OCI-LY3 (cell line): ENCODE measurements around the gene RNF25.

Source experiments
- H2AFZ ChIP-seq: fragments of 200-600, 300-600 bp; shearing (Covaris generic); 2 replicates; pipeline ENCODE4 v1.6.0; 2014; ENCODE audit warnings: antibody characterized with exemption, low read depth, low read length
- H3K27ac ChIP-seq: fragments of 200-600, 300-600 bp; sonication (generic); 2 replicates; pipeline ENCODE4 v1.5.1; 2014; ENCODE audit warnings: mild to moderate bottlenecking, low read length, moderate library complexity, mixed read lengths
- H3K27me3 ChIP-seq: fragments of 200-600, 300-600 bp; sonication (generic); 2 replicates; pipeline ENCODE4 v1.6.1; 2014; ENCODE audit warnings: low read depth, low read length, mixed read lengths
- H3K36me3 ChIP-seq: fragments of 200-600, 300-600 bp; sonication (generic); replicated peaks from 2 replicates; pipeline ENCODE3; 2014; ENCODE audit warnings: low read depth, low read length, mixed read lengths
- H3K4me1 ChIP-seq: fragments of 300-600, 200-600 bp; sonication (generic); 2 replicates; pipeline ENCODE4 v1.6.1; 2014; ENCODE audit warnings: low read length, mixed read lengths
- H3K4me2 ChIP-seq: fragments of 200-600, 300-600 bp; sonication (generic); 2 replicates; pipeline ENCODE4 v1.6.1; 2014; ENCODE audit warnings: low read length, mixed read lengths
- H3K4me3 ChIP-seq: fragments of 300-600, 200-600 bp; sonication (generic); 2 replicates; pipeline ENCODE4 v1.5.1; 2014; ENCODE audit warnings: antibody characterized with exemption, mild to moderate bottlenecking, low read length, moderate library complexity
- H3K79me2 ChIP-seq: fragments of 300-600, 200-600 bp; shearing (Covaris generic); 2 replicates; pipeline ENCODE4 v1.6.1; 2014; ENCODE audit warnings: mild to moderate bottlenecking, low read length, mixed read lengths
- H3K9ac ChIP-seq: fragments of 300-600, 200-600 bp; shearing (Covaris generic); 2 replicates; pipeline ENCODE4 v1.6.0; 2014; ENCODE audit warnings: mild to moderate bottlenecking, low read length, moderate library complexity
- H3K9me3 ChIP-seq: fragments of 200-600, 300-600 bp; shearing (Covaris generic); 2 replicates; pipeline ENCODE4 v1.6.1; 2014; ENCODE audit warnings: low read length, mixed read lengths; ENCODE audit not compliant: insufficient read depth
- H4K20me1 ChIP-seq: fragments of 200-600, 300-600 bp; sonication (generic); 2 replicates; pipeline ENCODE4 v1.6.1; 2016; ENCODE audit warnings: low read length, mixed read lengths; ENCODE audit not compliant: insufficient read depth
- EZH2phosphoT487 ChIP-seq: fragments of 200-600 bp; shearing (Covaris generic); IDR thresholded peaks from 2 replicates; pipeline ENCODE4 v1.6.1; 2018; ENCODE audit warnings: antibody characterized with exemption, mixed run types, low read depth
- TF ChIP-seq, protein P1 (sequence below): fragments of 200-600, 300-600 bp; sonication (generic); IDR thresholded peaks from 2 replicates; pipeline ENCODE4 v1.5.1; 2014; ENCODE audit warnings: antibody characterized with exemption, low read length, low read depth

RNF25 gene

DNA sequence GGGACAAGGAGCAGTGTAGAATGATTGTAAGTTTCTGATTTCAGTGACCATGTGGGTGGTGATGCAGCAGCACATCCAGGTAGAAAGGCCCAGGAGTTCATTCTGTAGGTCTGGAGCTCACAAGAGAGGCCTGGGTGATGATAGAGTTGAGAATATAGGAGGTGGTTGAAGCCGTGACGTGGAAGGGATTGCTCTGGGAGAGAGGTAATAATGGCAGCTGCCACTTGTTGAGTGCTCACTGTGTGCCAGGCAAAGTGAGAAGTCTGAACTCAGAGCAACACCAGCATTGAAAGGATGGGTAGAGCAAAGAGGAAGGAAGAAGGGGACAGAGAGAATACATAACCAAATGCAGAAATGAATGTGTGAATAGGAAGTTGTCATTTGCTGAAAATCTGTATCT is 42.1 kb upstream of the RNF25 start:
- H3K27me3 ChIP-seq: no peaks in the 10 kb centered on the region
- H4K20me1 ChIP-seq: peaks cover 3% of the 10 kb centered on the region; the same call in 1 of the 2 replicates
- H3K4me2 ChIP-seq: 0 out of 2 replicates have a peak overlapping the region, but pooled peaks have one; percentile 5
- TF ChIP-seq, protein P1, sequence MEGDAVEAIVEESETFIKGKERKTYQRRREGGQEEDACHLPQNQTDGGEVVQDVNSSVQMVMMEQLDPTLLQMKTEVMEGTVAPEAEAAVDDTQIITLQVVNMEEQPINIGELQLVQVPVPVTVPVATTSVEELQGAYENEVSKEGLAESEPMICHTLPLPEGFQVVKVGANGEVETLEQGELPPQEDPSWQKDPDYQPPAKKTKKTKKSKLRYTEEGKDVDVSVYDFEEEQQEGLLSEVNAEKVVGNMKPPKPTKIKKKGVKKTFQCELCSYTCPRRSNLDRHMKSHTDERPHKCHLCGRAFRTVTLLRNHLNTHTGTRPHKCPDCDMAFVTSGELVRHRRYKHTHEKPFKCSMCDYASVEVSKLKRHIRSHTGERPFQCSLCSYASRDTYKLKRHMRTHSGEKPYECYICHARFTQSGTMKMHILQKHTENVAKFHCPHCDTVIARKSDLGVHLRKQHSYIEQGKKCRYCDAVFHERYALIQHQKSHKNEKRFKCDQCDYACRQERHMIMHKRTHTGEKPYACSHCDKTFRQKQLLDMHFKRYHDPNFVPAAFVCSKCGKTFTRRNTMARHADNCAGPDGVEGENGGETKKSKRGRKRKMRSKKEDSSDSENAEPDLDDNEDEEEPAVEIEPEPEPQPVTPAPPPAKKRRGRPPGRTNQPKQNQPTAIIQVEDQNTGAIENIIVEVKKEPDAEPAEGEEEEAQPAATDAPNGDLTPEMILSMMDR: no peak
- no peak for TF ChIP-seq EZH2phosphoT487
- peaks cover 44% of the 10 kb centered on the region for H3K79me2 ChIP-seq
- no peak overlapping the region for H3K4me3 ChIP-seq
- no peak overlapping the region for H3K9ac ChIP-seq
- no peaks in the 10 kb centered on the region for H3K9me3 ChIP-seq
- peaks cover 6% of the 10 kb centered on the region for H3K36me3 ChIP-seq
- H3K4me1 ChIP-seq: peaks cover 15% of the 10 kb centered on the region
- H2AFZ ChIP-seq: no peak overlapping the region
- H3K27ac ChIP-seq: no peak overlapping the region

DNA sequence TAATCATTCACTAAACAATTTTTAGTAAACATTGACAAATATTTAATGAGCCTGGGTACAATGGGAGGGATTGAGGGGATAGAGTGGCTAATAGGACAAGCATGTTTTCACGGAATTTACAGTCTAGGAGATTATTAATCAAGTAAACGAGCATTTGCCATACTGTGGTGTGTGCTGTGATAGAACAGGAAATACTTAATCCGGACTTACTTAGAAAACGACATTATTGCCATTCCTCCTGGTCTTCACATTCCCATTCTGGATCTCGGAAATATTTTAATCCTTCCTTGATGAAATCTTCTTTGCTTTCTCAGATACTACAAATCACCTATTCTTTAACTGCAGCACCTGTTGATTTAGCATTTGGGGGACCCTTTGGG is 39.7 kb upstream of the RNF25 start:
- Histone ChIP-seq H3K4me2 (peak overlapping the region; percentile 99), H3K4me3 (peak overlapping the region; percentile 99), H4K20me1 (peaks cover 3% of the 10 kb centered on the region; the same call in 1 of the 2 replicates), H2AFZ (peak overlapping the region; percentile 7; the same call in 1 of the 2 replicates), H3K4me1 (peaks cover 15% of the 10 kb centered on the region), H3K27ac (peak overlapping the region; percentile 39), H3K36me3 (peaks cover 6% of the 10 kb centered on the region), H3K79me2 (peaks cover 44% of the 10 kb centered on the region), H3K9ac (peak overlapping the region; percentile 90), H3K9me3 (no peaks in the 10 kb centered on the region), H3K27me3 (no peaks in the 10 kb centered on the region)
- TF ChIP-seq, protein P1: no peak
- no peak for TF ChIP-seq EZH2phosphoT487

DNA sequence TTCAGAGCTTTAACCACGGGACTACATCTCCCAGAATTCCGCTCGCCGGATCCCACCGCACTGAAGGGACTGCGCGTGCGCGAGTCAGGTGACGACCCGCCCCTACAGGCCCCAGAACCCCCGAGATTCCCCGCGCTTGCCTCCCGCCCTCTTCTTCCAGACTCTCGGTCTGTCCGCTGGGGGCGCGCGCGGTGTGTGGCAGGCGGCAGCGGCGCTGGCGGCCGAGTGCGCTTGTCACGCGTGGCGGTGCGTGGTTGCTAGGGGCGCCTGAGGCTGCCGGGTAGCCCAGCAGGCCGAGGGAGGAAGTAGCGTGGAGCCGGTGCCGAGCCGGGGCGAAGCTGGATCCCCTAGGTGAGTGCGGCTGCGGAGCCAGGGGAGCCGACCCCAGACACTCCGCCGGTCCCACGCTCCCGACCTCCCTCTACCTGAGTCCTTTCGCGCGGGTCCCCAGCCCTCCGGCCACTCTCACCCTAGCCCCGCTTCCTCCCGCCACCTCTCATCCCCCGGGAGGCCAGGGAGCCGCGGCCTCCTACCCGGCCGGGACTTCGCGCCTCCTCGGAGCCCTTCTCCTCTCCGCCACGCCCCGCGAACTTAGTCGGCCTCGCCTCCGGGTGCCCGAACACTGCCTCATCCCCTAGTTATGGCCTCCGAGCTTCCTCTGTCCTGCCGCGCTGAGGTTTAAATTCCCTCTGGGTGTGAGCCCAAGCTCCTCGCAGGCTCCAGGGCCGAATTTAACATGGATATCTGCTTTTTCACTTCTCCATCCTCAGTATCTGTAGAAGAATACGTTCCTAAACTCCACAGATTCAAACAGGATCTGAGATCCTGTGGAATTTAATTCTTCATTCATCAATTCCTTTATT is 39.1 kb upstream of the RNF25 start, which contains the start of gene TTLL4:
Gene TTLL4, plus strand, starts transcription at position 149 of the 863 bp plus-strand sequence. CDS start 26,842 bp downstream, outside the sequence.
- peaks cover 3% of the 10 kb centered on the region; the same call in 1 of the 2 replicates for H4K20me1 ChIP-seq
- H3K4me1 ChIP-seq: peaks cover 15% of the 10 kb centered on the region
- H3K9ac ChIP-seq: peak within 1 kb of the TSS; percentile 90
- H3K27me3 ChIP-seq: no peaks in the 10 kb centered on the region
- H3K4me2 ChIP-seq: peak within 1 kb of the TSS; percentile 99
- H3K9me3 ChIP-seq: no peaks in the 10 kb centered on the region
- peaks cover 2% of the 10 kb centered on the region for H3K36me3 ChIP-seq
- TF ChIP-seq, protein P1: peak; percentile 56
- no peak for TF ChIP-seq EZH2phosphoT487
- peak within 1 kb of the TSS; percentile 67 for H2AFZ ChIP-seq
- H3K79me2 ChIP-seq: peaks cover 44% of the 10 kb centered on the region
- H3K27ac ChIP-seq: peak within 1 kb of the TSS; percentile 39
- H3K4me3 ChIP-seq: peak within 1 kb of the TSS; percentile 99

DNA sequence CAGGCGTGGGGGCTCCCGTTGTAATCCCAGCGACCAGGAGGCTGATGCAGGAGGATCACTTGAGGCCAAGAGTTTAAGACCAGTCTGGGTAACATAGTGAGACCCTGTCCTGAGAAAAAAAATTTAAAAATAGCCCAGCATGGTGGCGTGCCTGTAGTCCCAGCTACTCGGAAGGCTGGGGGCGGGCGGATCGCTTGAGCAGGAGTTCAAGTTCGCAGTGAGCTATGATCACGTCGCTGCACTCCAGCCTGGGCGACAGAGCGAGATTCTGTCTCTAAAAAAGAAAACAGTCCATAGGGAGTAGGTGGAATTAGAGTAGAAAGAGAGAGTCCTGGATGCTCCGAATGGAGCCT is 38.5 kb upstream of the RNF25 start:
- Histone ChIP-seq H3K9ac (no peak overlapping the region), H2AFZ (peak overlapping the region; percentile 67), H3K79me2 (peaks cover 42% of the 10 kb centered on the region)

More for the DNA sequence above, 38.5 kb upstream of the RNF25 start:
- TF ChIP-seq, protein P1: no peak
- TF ChIP-seq EZH2phosphoT487: no peak
- Histone ChIP-seq H3K4me1 (peaks cover 15% of the 10 kb centered on the region), H3K36me3 (no peaks in the 10 kb centered on the region), H4K20me1 (peaks cover 2% of the 10 kb centered on the region; the same call in 1 of the 2 replicates), H3K4me3 (peak overlapping the region; percentile 99), H3K9me3 (no peaks in the 10 kb centered on the region), H3K4me2 (peak overlapping the region; percentile 43), H3K27ac (no peak overlapping the region), H3K27me3 (no peaks in the 10 kb centered on the region)
